Mammary epithelial cell (primary cell): ENCODE data around the gene LRMDA.

ENCODE experiments used
- EZH2 ChIP-seq: IDR thresholded peaks from 2 replicates; pipeline ENCODE4 v1.6.1; 2012; ENCODE audit warnings: low read length, inconsistent platforms, borderline replicate concordance
- TF ChIP-seq, protein P1 (sequence below), 2 donors: IDR thresholded peaks in 1 of 2; conservative IDR thresholded peaks in 1 of 2; 2 replicates each; pipeline ENCODE4 v1.5.1; 2011 to 2012; ENCODE audit warnings: inconsistent platforms in 2 of 2, low read length in 2 of 2, mild to moderate bottlenecking in 2 of 2, control low read depth in 1 of 2, low read depth in 1 of 2; ENCODE audit not compliant: insufficient read depth in 1 of 2; ENCODE audit errors: extremely low read depth in 1 of 2

DNA sequence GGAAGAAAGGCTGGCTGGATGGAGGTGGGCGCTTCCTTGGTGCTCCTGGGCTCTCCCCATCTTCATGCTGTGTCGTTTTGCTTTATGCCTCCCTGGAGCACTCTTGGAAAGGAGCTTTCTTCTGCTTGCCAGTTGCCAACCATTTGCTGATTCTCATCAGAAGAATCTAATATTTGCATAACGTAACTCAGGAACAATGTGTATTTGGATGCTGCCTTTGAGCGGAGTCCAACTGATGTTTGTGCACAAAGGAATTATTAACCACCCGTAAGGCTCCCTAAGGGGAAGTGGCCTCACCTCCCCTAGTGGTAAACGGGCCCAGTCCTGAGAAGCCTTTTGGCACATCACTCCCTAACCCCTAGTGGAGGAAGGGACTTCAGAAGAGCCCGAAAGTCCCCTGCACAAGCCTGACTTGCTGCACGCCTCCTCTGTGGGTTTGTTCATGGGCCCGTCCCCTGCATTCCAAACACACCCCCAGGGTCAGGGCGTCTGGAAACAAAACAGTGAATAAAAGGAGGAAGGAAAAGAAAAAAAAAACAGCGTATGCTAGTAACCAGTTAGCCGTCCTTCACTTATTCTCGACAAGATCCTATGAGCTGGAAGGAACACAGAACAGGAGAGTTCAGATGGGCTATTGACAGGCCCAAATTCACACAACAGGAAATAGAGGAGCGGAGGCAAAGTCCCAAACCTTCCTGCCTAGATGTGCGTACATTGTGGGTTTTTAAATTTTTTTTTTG is 602.2 kb downstream of the LRMDA start:
- TF ChIP-seq, protein P1, sequence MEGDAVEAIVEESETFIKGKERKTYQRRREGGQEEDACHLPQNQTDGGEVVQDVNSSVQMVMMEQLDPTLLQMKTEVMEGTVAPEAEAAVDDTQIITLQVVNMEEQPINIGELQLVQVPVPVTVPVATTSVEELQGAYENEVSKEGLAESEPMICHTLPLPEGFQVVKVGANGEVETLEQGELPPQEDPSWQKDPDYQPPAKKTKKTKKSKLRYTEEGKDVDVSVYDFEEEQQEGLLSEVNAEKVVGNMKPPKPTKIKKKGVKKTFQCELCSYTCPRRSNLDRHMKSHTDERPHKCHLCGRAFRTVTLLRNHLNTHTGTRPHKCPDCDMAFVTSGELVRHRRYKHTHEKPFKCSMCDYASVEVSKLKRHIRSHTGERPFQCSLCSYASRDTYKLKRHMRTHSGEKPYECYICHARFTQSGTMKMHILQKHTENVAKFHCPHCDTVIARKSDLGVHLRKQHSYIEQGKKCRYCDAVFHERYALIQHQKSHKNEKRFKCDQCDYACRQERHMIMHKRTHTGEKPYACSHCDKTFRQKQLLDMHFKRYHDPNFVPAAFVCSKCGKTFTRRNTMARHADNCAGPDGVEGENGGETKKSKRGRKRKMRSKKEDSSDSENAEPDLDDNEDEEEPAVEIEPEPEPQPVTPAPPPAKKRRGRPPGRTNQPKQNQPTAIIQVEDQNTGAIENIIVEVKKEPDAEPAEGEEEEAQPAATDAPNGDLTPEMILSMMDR (conservative IDR thresholded peaks at IDR 0.05 in 1 of 2, IDR thresholded peaks at IDR 0.05 in 1 of 2; ENCODE audit: extremely low read depth in 1 of 2, insufficient read depth in 1 of 2, low read depth in 1 of 2, low read length in 2 of 2) = peak in 1 of 2 donors; percentile 7
- TF ChIP-seq EZH2 = no peak
